Liver (tissue), 9 donors: Measurements from ENCODE around the gene GPR75. TPM values are rescaled to one million over a fixed set of nuclear protein-coding genes. Genes with fewer than 3 reads are reported as not detected.
"Not testable (repeated sequence)": the region's sequence is repeated elsewhere in the genome, so short reads cannot be mapped to it uniquely, and the experiment has no call there.

ENCODE experiments used
- DNase-seq: peaks from one replicate; pipeline ENCODE4 v3.0.0-alpha.2; 2017; ENCODE audit warnings: low spot score
- H3K27ac ChIP-seq, 2 donors: one replicate each; pipeline ENCODE4 v1.7.0; 2013; ENCODE audit warnings: inconsistent platforms in 2 of 2, low read length in 2 of 2, control low read depth in 1 of 2, low read depth in 1 of 2, mild to moderate bottlenecking in 1 of 2
- H3K27me3 ChIP-seq, 4 donors: one replicate each; pipeline versions ENCODE4 v1.6.1 to v1.7.0; 2013; ENCODE audit warnings: low read length in 3 of 4, inconsistent platforms in 1 of 4, mild to moderate bottlenecking in 1 of 4, moderate library complexity in 1 of 4; ENCODE audit not compliant: control insufficient read depth in 4 of 4, insufficient read depth in 4 of 4
- H3K36me3 ChIP-seq, 4 donors: one replicate each; pipeline versions ENCODE4 v1.6.1 to v1.7.0; 2013; ENCODE audit warnings: low read length in 3 of 4, mild to moderate bottlenecking in 3 of 4, low read depth in 1 of 4, moderate library complexity in 1 of 4; ENCODE audit not compliant: control insufficient read depth in 4 of 4, insufficient read depth in 3 of 4
- H3K4me1 ChIP-seq, 4 donors: one replicate each; pipeline versions ENCODE4 v1.6.1 to v1.7.0; 2013; ENCODE audit warnings: low read length in 3 of 4, mild to moderate bottlenecking in 3 of 4, moderate library complexity in 1 of 4; ENCODE audit not compliant: control insufficient read depth in 4 of 4, insufficient read depth in 4 of 4
- H3K4me3 ChIP-seq, 3 donors: one replicate each; pipeline versions ENCODE4 v1.6.1 to v1.7.0; 2013; ENCODE audit warnings: low read length in 3 of 3, control low read depth in 1 of 3, low read depth in 1 of 3, mild to moderate bottlenecking in 1 of 3
- H3K9ac ChIP-seq, 2 donors: one replicate each; pipeline ENCODE4 v1.7.0; 2013; ENCODE audit warnings: low read length in 2 of 2, mild to moderate bottlenecking in 2 of 2, moderate library complexity in 2 of 2, control low read depth in 1 of 2, low read depth in 1 of 2
- H3K9me3 ChIP-seq, 4 donors: one replicate each; pipeline versions ENCODE4 v1.6.1 to v1.7.0; 2013; ENCODE audit warnings: low read length in 3 of 4; ENCODE audit not compliant: control insufficient read depth in 4 of 4
- FOXA1 ChIP-seq: IDR thresholded peaks from 2 replicates; pipeline ENCODE4 v1.6.1; 2016; ENCODE audit warnings: antibody characterized with exemption
- FOXA2 ChIP-seq: IDR thresholded peaks from 2 replicates; pipeline ENCODE4 v1.6.1; 2016; ENCODE audit warnings: antibody characterized with exemption
- GABPA ChIP-seq, 2 donors: IDR thresholded peaks in 1 of 2; conservative IDR thresholded peaks in 1 of 2; 2 replicates each; pipeline ENCODE4 v1.6.1; 2016; ENCODE audit warnings: antibody characterized with exemption in 2 of 2, mild to moderate bottlenecking in 1 of 2, moderate library complexity in 1 of 2
- HNF4A ChIP-seq, 2 donors: conservative IDR thresholded peaks; 2 replicates each; pipeline ENCODE4 v1.6.1; 2016; ENCODE audit warnings: antibody characterized with exemption in 2 of 2, mild to moderate bottlenecking in 2 of 2
- HNF4G ChIP-seq: IDR thresholded peaks from 2 replicates; pipeline ENCODE4 v1.6.1; 2016; ENCODE audit warnings: antibody characterized with exemption
- JUND ChIP-seq, 2 donors: IDR thresholded peaks; 2 replicates each; pipeline ENCODE4 v1.6.1; 2016; ENCODE audit warnings: antibody characterized with exemption in 2 of 2
- MAX ChIP-seq: IDR thresholded peaks from 2 replicates; pipeline ENCODE4 v1.6.1; 2016; ENCODE audit warnings: antibody characterized with exemption
- RAD21 ChIP-seq, 2 donors: IDR thresholded peaks; 2 replicates each; pipeline ENCODE4 v1.6.1; 2016; ENCODE audit warnings: antibody characterized with exemption in 2 of 2, mild to moderate bottlenecking in 2 of 2
- REST ChIP-seq: IDR thresholded peaks from 2 replicates; pipeline ENCODE4 v1.6.1; 2016; ENCODE audit warnings: antibody characterized with exemption, mild to moderate bottlenecking
- RXRA ChIP-seq, 2 donors: IDR thresholded peaks; 2 replicates each; pipeline ENCODE4 v1.6.1; 2017 to 2018; ENCODE audit warnings: antibody characterized with exemption in 2 of 2, mild to moderate bottlenecking in 1 of 2
- SP1 ChIP-seq: IDR thresholded peaks from 2 replicates; pipeline ENCODE4 v1.6.1; 2018; ENCODE audit warnings: antibody characterized with exemption, mild to moderate bottlenecking
- TAF1 ChIP-seq: conservative IDR thresholded peaks from 2 replicates; pipeline ENCODE4 v1.6.1; 2016; ENCODE audit warnings: antibody characterized with exemption, mild to moderate bottlenecking
- YY1 ChIP-seq: IDR thresholded peaks from 2 replicates; pipeline ENCODE4 v1.6.1; 2016; ENCODE audit warnings: antibody characterized with exemption, mild to moderate bottlenecking
- ZBTB33 ChIP-seq: IDR thresholded peaks from 2 replicates; pipeline ENCODE4 v1.6.1; 2016; ENCODE audit warnings: antibody characterized with exemption
- WGBS: extraction: QIAGEN DNeasy Blood & Tissue Kit; methylation state at CpG from one replicate; pipeline ENCODE4 v1.1.7; 2013; 5-methylcytosine and 5-hydroxymethylcytosine counted together
- polyA plus RNA-seq, 2 donors: library from polyadenylated mRNA; stranded (reverse) in 1 of 2; unstranded in 1 of 2; fragments of 200-250 nt in 1 of 2; fragments of >200 nt in 1 of 2; fragmentation: Nextera tagmentation in 1 of 2; extraction: Ambion mirVana in 1 of 2; gene quantifications; one replicate each; pipeline versions ENCODE4 v1.2.1 to v1.2.3, GENCODE V29; 2013 to 2015
- total RNA-seq, 2 donors: library from RNA; depleted of rRNA; stranded (reverse); fragments of >200 nt; gene quantifications; one replicate each; pipeline ENCODE4 v1.2.3, GENCODE V29; 2014
- donor health status: healthy.
- donor health status: healthy.
- donor health status: healthy.
- donor health status: healthy.
- donor health status: healthy.

Gene GPR75
- total and polyA plus RNA-seq, 4 donors: 0.21 to 5.4 (median 1.4) TPM

- Histone ChIP-seq H3K27ac (no peak overlapping the region), H3K4me3 (no peak overlapping the region), H3K4me1 (peaks cover 0 to 9% (median 3%) of the 10 kb centered on the region in 4 donors), H3K36me3 (peaks cover 5 to 18% (median 7%) of the 10 kb centered on the region in 4 donors), H3K27me3 (no peaks in the 10 kb centered on the region), H3K9me3 (no peaks in the 10 kb centered on the region), H3K9ac (no peak overlapping the region)
- 96% methylated on average over 4 of the region's 4 CpGs for WGBS
- no peak for DNase-seq
- TF ChIP-seq RXRA (IDR thresholded peaks at IDR 0.05): no peak
- no peak for TF ChIP-seq JUND (IDR thresholded peaks at IDR 0.05)
- no peak for TF ChIP-seq TAF1
- TF ChIP-seq SP1: no peak
- no peak for TF ChIP-seq MAX
- TF ChIP-seq RAD21 (IDR thresholded peaks at IDR 0.05): no peak
Observed at GRCh38 chr2:53852532-53852931, 7.2 kb downstream of the GPR75 start.

GRCh38 chr2:53851052-53851757, 8.6 kb downstream of the GPR75 start:
- not testable (repeated sequence) for H3K4me3 ChIP-seq, H3K9ac ChIP-seq, H3K27me3 ChIP-seq, H3K9me3 ChIP-seq, H3K4me1 ChIP-seq, DNase-seq
- 61% methylated on average over 9 of the region's 9 CpGs for WGBS
- H3K36me3 ChIP-seq: peaks cover 5 to 18% (median 7%) of the 10 kb centered on the region in 4 donors
- TF ChIP-seq YY1: peak; percentile 71
- peak; percentile 76 to 80 for TF ChIP-seq JUND (IDR thresholded peaks at IDR 0.05)
- peak; percentile 51 for TF ChIP-seq FOXA2
- peak; percentile 81 for TF ChIP-seq SP1
- TF ChIP-seq TAF1: peak; percentile 69
- TF ChIP-seq ZBTB33: peak; percentile 65
- TF ChIP-seq FOXA1: peak; percentile 61
- TF ChIP-seq RAD21 (IDR thresholded peaks at IDR 0.05): peak; percentile 47 to 50
- TF ChIP-seq HNF4A (conservative IDR thresholded peaks at IDR 0.05): peak; percentile 89 to 90
- peak; percentile 90 to 92 for TF ChIP-seq RXRA (IDR thresholded peaks at IDR 0.05)
- TF ChIP-seq HNF4G: peak; percentile 71
- peak in 1 of 2 donors; percentile 41 for TF ChIP-seq GABPA (IDR thresholded peaks at IDR 0.05 in 1 of 2, conservative IDR thresholded peaks at IDR 0.05 in 1 of 2)
- TF ChIP-seq REST: peak; percentile 57
- peak overlapping the region; percentile 76 to 86 for H3K27ac ChIP-seq
